Neural progenitor cell (in vitro differentiated cells): Measurements from ENCODE around the gene SIGLEC15.

Experiments used
- EZH2 ChIP-seq: fragments of 200-600 bp; sonication (generic); IDR thresholded peaks from 2 replicates; pipeline ENCODE4 v1.6.1; 2017; ENCODE audit warnings: antibody characterized with exemption, mild to moderate bottlenecking, moderate library complexity
- EZH2phosphoT487 ChIP-seq: fragments of 200-600 bp; sonication (generic); IDR thresholded peaks from 2 replicates; pipeline ENCODE4 v1.6.1; 2017; ENCODE audit warnings: antibody characterized with exemption
- TF ChIP-seq, protein P1 (sequence below): fragments of 200-600 bp; sonication (generic); IDR thresholded peaks from 2 replicates; pipeline ENCODE4 v1.5.1; 2017; ENCODE audit warnings: antibody characterized with exemption, mild to moderate bottlenecking

DNA sequence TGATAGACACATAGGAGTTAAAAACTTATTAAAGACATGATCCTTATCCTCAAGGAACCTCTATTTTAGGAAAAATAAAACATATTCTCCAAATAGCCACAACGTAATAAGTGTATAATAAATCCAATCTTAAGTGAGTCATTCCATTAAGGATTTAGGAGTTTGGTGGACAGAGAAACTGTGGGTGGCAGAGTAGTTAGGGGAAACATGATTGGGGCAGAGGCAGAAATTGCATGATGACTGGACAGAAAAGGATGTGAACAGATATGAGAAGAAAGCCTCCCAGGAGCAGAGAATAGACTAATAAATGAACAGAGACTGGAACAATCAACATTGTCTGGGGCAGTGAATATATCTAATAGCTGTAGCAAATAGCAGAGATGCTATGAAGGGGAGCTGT, 48.1 kb upstream of the SIGLEC15 start:
- no peak for TF ChIP-seq EZH2
- TF ChIP-seq, protein P1, sequence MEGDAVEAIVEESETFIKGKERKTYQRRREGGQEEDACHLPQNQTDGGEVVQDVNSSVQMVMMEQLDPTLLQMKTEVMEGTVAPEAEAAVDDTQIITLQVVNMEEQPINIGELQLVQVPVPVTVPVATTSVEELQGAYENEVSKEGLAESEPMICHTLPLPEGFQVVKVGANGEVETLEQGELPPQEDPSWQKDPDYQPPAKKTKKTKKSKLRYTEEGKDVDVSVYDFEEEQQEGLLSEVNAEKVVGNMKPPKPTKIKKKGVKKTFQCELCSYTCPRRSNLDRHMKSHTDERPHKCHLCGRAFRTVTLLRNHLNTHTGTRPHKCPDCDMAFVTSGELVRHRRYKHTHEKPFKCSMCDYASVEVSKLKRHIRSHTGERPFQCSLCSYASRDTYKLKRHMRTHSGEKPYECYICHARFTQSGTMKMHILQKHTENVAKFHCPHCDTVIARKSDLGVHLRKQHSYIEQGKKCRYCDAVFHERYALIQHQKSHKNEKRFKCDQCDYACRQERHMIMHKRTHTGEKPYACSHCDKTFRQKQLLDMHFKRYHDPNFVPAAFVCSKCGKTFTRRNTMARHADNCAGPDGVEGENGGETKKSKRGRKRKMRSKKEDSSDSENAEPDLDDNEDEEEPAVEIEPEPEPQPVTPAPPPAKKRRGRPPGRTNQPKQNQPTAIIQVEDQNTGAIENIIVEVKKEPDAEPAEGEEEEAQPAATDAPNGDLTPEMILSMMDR, result no peak
- no peak for TF ChIP-seq EZH2phosphoT487
